Head of caudate nucleus (tissue), 42 donors: ENCODE data around the gene SSX2IP.

Experiments used
- DNase-seq, 42 donors: peaks; one replicate each; pipeline versions ENCODE4 v3.0.0 to v3.0.0-alpha.2; 2020 to 2021; ENCODE audit warnings: mixed read lengths in 7 of 42
- intact Hi-C: fragments of 100-400 bp; cut with DNase I; formaldehyde crosslinking; loops from one replicate; pipeline ENCODE4 v1.15.0; 2022

Gene SSX2IP

DNA sequence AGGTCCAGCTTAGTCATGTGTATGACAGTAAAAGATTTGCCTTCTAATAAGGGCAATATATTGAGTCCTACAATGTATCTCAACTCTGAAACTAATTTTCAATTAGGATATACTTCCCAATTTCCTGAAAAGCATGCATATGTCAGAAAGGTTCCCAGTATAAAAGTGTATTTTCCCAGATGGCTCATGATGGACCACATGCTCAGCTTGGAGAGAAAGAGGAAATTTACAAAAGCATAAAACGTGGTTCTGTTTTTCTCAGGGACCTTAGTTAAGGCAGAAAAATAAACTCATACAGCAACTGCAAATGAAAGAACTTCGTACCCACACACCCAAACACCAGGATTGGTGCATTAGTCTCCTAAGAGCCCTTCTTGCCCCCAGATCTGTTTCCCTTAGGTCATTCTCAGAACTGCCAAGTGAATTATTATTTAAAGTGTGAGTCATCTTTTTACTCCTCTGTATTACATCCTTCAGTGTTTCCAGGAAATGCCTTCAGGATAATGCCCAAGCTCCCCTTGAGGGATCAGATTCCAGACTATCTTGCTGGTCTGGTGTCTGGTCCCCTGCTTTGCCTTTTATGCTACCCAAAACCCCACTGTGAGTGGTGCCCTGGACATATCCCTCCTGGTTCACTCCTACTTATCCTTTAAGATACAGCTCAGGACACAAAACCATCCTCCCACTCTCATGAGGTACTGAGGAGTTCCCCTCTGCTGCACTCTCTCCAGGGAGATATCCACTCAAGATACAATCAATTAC is 57.4 kb downstream of the SSX2IP start:
- intact Hi-C loops: no loop called here
- DNase-seq: no peak

DNA sequence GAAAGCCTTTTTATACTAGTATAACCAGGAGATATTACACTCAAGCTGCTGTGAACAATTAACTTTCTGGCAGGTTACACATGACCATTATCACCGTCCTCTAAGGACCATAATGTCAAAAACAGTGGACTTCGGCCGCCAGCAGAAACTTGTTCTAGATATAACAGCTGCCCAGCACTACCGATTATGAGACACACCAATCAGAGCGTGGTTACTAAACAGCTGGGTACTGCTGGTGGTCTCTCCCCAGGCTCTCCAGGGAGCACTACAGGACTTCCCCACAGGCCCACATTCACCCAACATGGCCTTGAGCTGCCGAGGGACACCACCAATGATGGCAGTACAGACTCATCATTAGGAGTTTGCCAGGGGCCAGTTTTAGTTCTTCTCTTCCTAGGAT is 58.1 kb downstream of the SSX2IP start:
- intact Hi-C loops: no loop called here
- DNase-seq: no peak

DNA sequence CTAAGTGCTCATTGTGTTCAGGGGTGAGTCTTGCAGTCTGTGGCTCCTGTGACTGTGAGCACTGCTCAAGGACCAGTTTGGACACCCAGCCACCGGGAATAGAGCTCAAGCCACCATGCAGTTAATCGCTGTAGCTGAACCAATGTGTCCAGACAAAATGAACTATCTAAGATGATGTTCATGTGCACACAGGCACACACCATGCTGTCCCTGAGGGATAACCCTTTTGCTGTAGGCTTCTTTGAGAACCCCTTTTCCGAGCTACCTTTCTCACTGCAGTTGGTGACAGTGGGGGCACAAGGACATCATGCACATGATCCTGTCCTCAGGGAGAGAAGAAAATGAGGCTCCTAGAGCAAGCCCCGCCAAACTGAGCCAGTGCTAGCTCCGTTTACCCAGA is 65.4 kb downstream of the SSX2IP start:
- intact Hi-C loops: loop anchor here (5.0 to 10.0 kb wide), 3 partner anchors 118 to 480 kb away; partner anchors contain the start of genes GNG5, PRKACB and SPATA1
- DNase-seq: peak in 2 of 42 donors; percentile 18 to 34

DNA sequence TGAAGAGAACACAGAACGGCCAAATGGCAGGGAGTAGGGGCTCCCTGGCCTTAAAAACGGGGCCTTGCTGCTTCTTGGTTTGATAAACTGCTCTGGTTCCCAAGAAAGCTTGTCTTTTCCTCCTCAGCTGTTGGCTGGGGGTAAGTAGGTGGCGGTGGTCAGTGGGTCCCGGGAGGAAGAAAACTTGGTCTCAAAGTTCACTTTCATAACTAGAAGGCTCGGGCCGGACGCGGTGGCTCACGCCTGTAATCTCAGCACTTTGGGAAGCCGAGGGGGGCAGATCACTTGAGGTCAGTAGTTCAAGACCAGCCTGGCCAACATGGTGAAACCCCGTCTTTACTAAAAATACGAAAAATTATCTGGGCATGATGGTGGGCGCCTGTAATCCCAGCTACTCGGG is 68.7 kb downstream of the SSX2IP start:
- DNase-seq: peak in 1 of 42 donors; percentile 34
- intact Hi-C loops: loop anchor here (5.0 to 10.0 kb wide), 3 partner anchors 114 to 477 kb away; partner anchors contain the start of genes GNG5, PRKACB and SPATA1

DNA sequence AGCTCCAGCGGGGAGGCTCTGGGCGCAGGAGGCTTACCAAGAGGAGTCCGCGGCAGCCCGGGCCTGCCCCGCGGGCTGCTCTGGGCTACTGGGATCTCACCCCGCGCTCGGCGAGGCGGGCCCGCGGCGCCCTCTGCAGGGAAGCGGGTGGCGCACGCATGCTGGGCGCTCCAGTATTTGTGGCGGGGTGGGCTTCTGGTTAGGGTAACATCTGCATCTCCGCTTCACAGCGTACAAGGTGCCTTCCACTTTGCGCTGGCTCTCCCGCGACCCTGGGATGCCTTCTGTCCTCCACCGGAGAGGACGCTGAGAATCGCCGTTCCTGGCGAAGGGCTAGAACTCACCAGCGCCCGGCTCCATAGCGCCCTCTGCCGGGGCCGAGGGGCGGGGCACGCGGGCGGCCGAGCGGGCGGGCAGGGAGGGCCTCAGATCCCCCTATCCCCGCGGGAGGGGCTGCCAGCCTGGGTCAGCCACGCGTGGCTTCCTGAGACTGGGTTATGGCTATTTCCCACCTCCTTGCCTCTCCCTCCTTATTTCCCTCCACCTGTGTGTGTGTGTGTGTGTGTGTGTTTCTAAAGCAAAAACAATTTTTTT is 69.4 kb downstream of the SSX2IP start:
- peak; percentile 37 to 90 (median 79) for DNase-seq
- intact Hi-C loops: loop anchor here (5.0 to 10.0 kb wide), 3 partner anchors 114 to 476 kb away; partner anchors contain the start of genes GNG5, PRKACB and SPATA1

DNA sequence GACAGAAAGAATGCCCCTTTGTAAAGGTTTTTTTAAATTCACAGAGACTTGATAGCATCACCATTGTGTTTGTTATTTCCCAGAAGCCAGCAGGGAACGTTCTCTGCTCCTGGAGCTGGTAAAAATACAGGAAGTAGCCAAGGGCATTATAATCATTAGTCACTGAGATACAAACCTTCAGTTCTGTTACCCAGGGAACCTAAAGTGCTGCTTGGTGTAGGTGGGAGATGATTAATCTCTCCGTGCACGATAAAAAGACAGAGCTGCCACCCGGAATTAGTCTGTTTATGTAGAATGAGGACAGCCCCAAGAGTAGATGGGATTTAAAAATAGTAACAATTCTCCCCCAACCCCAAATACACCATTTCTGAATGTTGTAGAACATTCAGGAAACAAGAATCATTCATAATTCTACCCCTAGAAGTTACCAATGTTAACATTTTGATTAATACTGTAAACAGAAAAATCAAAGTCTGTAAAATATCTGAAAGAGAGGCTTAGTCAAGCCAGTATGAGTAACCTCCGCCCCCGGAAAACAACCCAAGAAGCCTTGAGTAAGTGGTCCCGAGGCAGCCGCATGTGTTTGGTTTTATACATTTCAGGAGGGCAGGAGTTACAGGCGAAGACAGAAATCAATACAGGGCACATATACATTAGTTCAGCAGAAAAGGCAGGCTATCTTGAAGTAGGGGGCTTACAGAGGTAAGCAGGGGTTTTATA is 70.7 kb downstream of the SSX2IP start:
- DNase-seq: peak in 26 of 42 donors; percentile 19 to 79 (median 42)
- intact Hi-C loops: loop anchor here (5.0 to 10.0 kb wide), 3 partner anchors 112 to 475 kb away; partner anchors contain the start of genes GNG5, PRKACB and SPATA1

DNA sequence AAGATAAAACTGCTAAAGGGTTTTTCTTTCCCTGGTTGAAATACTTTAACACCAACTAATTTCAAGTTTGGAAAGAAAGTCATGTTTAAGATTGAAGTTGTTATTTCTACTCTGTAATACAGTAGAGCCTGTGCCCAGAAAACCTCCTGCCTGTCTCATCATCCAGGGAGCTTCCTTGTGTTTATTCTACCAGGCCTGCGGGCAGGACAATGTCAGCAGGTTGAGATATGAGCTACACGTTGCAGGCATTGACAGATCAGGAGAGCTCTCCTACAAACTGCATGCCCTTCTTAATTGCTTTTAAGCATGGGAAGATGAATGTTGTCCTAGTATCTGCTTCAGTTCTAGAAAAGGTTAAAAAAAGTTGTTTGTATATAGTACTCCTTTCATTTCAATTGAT is 72.9 kb downstream of the SSX2IP start:
- intact Hi-C loops: no loop called here
- DNase-seq: peak in 1 of 42 donors; percentile 25

DNA sequence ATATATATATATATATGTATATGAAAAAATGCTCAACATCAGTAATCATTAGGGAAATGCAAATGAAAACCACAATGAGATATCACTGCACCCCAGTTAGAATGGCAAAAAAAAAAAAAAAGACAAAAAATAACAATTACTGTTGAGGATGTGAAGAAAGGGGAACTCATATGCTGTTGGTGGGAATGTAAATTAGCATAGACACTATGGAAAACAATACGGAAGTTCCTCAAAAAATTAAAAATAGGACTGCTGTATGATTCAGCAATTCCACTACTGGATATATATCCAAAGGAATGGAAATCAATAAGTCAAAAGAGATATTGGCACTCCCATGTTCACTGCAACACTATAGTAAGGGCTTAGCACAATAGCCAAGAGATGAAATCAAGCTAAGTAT is 74.5 kb downstream of the SSX2IP start:
- intact Hi-C loops: no loop called here
- DNase-seq: no peak

DNA sequence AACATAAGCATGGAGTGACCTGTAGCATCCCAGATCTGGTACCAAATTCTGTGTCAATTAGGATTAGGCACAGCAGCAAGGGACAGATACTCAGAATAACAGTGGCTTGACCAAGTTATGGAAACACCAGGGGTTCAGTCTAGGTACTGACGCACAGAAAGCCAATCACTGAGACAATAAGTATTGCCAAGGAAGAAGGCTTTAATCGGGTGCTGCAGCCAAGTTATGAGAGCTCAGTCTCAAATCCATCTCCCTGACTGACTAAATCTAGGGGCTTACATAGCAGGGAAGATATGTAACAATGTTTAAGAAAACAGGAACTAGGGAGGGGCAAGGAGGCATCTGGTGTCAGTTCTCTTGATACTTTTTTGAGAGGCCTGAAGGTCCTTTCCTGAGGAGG is 76.4 kb downstream of the SSX2IP start:
- intact Hi-C loops: no loop called here
- no peak for DNase-seq

DNA sequence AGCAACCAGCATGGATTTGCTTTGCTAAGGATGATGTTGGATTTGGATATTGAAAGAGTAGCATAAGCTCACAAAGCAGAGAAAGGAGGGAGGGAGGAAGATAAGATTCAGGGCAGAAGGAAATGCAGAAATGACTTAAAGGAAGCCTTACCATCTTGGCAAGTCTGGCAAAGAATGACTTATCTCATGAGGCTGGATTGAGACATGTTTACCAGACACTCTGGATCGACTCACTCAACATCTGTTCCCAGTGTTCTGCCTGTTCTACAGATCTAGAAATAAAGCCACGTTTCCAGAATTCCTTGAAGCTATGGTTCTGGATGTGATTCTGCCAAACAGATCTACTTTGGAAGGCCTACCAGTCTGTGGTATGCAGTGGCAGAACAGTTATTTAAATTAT is 77.2 kb downstream of the SSX2IP start:
- intact Hi-C loops: no loop called here
- DNase-seq: no peak

DNA sequence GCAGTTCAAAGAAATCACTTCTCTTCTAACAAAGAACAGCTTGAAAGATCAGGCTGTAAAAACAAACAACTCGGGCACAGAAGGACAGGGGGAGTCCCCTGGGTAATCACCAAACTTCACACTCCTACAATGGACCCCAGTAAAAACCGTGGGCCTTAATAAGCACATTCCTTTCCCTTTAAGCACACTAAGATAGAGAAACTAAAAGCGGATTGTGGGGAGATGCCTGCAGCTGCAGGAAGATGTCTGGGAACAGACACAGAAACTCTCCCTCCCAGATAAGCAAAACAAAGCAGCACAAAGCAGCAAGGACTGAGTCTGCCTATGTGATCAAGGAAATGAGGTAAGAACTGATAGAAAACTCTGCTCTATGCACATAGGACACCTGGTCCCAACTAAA is 78.5 kb downstream of the SSX2IP start:
- intact Hi-C loops: no loop called here
- DNase-seq: no peak

DNA sequence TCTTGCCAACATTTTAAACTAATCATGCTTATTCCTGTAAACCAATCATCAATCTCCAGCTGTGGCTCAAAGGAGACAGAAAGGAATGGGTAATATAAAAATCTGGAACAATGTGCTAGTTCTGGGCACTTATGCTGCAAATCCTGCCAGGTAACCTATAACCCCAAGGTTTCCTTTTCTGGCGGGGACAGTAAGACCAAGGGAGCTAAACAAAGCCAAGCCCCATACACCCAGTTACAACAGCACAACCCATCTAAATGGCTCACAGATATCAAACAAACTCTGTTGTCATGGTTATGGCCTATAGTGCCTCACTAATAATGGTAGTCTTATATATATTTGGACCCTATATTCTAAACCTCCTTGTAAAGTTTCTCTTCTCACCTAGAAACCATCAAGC is 79.2 kb downstream of the SSX2IP start:
- DNase-seq: no peak
- intact Hi-C loops: no loop called here

DNA sequence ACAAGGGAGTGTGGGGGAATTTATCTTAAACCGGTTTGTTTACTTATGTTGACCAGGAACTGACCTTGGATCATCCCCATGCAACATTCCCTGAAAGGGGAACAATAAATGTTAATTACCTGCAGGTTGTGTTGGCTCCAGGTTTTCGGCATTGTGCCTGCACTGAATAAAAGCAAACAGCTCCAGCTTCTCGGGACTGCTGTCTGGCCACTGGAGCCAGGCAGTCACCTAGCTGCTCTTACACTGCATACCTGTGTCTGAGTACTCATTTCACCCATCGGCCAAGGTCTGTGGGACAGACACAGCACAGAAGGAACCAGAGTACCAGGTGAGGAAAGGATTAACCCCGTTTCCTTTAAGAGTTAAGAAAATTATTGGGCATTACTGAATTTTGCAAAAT is 83.3 kb downstream of the SSX2IP start:
- intact Hi-C loops: no loop called here
- DNase-seq: no peak

DNA sequence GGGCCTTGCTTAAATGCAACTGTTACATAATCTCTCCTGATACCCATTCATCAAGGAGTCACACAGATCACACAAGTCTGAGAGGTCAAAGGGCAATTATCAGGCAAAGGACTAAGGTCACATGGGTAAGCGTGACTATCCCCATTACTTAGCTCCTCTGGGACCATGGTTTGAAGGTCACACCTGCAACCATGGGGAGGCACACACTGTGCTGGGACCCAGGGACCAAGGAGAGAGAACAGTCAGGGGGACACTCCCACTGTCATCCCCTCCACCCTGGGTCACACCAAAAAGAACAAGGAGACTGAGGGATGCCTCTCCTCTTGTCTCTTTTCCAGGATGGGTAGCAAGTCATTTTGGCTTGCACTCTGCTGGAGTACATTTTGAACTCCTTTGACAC is 85.1 kb downstream of the SSX2IP start:
- intact Hi-C loops: no loop called here
- no peak for DNase-seq

DNA sequence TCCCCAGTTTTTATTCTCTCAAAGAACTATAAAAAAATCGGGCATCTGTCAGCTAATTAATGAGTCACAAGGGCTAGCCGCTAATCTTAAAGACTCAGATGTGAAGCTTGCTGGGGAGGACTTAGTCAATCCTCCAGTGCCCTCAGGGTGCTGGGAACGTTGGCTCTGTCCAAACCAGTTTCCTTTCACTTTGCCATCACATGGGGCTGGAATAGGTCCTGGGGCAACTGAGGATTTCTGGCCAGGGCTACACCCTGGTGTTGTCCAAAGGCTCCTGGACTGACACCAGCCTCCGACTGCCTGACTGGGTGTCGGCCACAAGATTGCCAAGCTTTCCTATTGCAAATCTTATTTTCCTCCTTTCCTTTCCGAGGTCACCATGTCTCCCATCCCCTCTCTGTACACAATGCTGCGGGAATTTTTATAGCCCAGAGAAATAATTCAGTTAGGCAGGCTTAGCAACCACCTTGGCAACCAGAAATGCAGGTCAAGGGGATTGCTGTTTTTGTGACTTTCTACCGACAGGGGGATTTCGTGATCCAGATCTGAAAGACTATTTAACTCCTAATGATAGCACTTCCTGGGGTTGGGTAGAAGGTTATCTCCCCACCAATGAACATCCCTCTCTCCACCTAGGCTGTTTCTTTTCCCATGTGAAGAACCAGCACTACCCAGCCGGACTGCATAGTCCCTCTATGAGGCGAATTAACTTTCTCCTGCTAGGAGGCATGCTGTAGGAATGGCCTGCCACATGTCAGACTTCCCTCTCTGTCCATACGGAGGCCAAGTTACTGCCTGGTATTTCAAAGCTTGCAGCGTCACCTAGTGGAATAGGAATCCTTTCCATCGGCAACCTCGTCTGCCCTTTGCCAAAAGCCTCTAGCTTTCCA is 86.1 kb downstream of the SSX2IP start:
- peak in 12 of 42 donors; percentile 17 to 78 (median 26) for DNase-seq
- intact Hi-C loops: no loop called here

DNA sequence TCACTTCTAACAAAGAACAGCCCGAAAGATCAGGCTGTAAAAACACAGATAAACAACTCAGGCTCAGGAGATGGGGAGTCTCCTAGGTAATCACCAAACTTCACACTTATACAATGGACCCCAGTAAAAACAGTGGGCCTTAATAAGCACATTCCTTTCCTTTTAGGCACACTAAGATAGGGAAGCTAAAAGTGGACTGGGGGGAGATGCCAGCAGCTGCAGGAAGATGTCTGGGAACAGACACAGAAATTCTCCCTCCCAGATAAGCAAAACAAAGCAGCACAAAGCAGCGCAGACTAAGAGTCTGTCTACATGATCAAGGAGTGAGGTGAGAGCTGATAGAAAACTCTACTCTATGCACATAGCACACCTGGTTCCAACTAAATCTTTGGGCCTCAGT is 87.0 kb downstream of the SSX2IP start:
- no peak for DNase-seq
- intact Hi-C loops: no loop called here

DNA sequence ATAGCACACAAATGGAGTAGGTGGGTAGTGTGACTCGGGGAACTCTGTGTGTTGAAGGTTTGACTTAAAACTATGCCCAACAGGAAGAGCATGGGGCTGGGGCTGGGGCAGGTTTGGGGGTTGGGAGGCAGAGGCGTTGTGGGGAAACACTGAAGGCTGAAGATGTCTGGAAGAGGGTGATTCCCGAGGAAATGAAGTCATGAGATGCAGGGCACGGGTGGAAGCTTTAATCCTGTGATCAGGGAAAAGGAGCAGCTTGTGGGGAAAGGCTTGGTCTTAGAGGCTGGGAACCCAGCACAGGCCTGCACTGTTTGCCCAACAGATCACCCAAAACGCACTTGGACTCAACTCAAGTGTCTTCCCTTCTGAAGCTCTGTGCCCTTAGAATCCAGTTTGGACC is 89.5 kb downstream of the SSX2IP start:
- DNase-seq: no peak
- intact Hi-C loops: no loop called here

DNA sequence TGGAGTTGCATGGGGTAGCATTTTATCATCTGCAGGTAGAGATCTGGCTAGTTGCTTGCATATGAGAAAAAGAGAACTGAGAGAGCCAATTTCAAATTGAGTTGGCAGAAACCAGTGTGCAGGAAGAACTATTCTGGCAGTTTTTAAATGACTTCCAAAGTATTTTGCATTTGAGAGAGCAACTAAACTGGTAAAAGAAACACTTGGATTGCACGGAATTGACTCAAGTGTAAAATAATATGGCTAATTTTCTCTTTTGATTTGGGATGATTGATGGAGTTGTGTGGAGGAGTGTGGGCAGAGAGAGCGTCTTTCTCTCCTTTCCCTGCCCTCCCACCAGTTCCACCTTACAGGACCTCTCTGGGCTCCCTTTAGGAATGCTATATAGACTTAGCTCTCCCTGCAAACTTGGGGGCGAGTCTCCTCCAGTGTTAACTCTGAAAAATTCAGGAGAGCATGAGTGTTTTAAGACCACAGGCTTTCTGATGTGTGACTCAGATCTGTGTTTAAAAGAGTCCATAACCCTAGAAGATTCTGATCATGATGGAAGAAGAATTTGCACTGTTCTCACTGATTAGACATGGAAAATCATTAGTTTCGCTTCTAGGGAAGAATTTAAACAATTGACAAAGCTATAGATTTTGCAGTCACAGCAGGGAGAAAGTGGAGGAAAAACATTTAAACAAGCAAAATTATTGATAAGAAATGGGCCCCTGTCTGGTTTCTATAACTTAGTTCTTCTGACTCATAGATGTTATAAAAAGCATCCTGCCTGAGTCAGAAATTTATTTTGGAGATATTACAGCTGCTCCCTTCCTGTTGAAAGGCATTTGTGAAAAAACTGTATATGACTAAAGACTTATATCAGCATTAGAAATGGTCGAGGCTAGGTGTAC is 91.2 kb downstream of the SSX2IP start:
- DNase-seq: peak in 18 of 42 donors; percentile 21 to 74 (median 42)
- intact Hi-C loops: no loop called here
